Epithelial cell of esophagus (primary cell): ENCODE data around the gene ARMC2.
A peak's percentile ranks its signal among the peaks of the same experiment; 100 is the strongest.

Experiments
- DNase-seq: peaks from one replicate; pipeline ENCODE4 v3.0.0; 2010; ENCODE audit warnings: low read depth
- H3K4me3 ChIP-seq: 2 replicates; pipeline ENCODE4 v1.5.1; 2011; ENCODE audit warnings: mild to moderate bottlenecking, low read length, control low read depth
- CTCF ChIP-seq: IDR thresholded peaks from 2 replicates; pipeline ENCODE4 v1.5.1; 2011; ENCODE audit warnings: low read depth, mild to moderate bottlenecking, low read length, control low read depth, inconsistent platforms; ENCODE audit not compliant: insufficient read depth; ENCODE audit errors: missing control alignments

The ARMC2 gene

GRCh38 chr6:109006818-109007217 lies 158.6 kb downstream of the ARMC2 start:
- TF ChIP-seq CTCF: no peak
- DNase-seq: no peak
- H3K4me3 ChIP-seq: peak overlapping the region; percentile 95

- TF ChIP-seq CTCF: no peak
- peak overlapping the region; percentile 95 for H3K4me3 ChIP-seq
- no peak for DNase-seq
Observed at GRCh38 chr6:109007521-109007920, 159.3 kb downstream of the ARMC2 start.

GRCh38 chr6:109008054-109008453 lies 159.8 kb downstream of the ARMC2 start:
- no peak for DNase-seq
- H3K4me3 ChIP-seq: peak overlapping the region; percentile 95
- TF ChIP-seq CTCF: no peak

GRCh38 chr6:109008537-109009235 lies 160.5 kb downstream of the ARMC2 start:
- peak; percentile 81 for DNase-seq
- peak overlapping the region; percentile 95 for H3K4me3 ChIP-seq
- TF ChIP-seq CTCF: no peak

GRCh38 chr6:109009236-109009961 lies 161.2 kb downstream of the ARMC2 start:
- peak; percentile 11 for TF ChIP-seq CTCF

GRCh38 chr6:109009962-109010704 lies 161.9 kb downstream of the ARMC2 start:
- H3K4me3 ChIP-seq: peak overlapping the region; percentile 70
- TF ChIP-seq CTCF: no peak

More at GRCh38 chr6:109009236-109009961, 161.2 kb downstream of the ARMC2 start:
- peak overlapping the region; percentile 95 for H3K4me3 ChIP-seq
- DNase-seq: peak; percentile 96

More at GRCh38 chr6:109009962-109010704, 161.9 kb downstream of the ARMC2 start:
- no peak for DNase-seq
